ENCODE measurements around the gene HIVEP3. TPM values are rescaled to one million over a fixed set of nuclear protein-coding genes. Genes with fewer than 3 reads are reported as not detected.

The HIVEP3 gene
- total RNA-seq, 6 experiments from 2014 or later = 1.4 to 3.9 (median 2.2) TPM

DNA sequence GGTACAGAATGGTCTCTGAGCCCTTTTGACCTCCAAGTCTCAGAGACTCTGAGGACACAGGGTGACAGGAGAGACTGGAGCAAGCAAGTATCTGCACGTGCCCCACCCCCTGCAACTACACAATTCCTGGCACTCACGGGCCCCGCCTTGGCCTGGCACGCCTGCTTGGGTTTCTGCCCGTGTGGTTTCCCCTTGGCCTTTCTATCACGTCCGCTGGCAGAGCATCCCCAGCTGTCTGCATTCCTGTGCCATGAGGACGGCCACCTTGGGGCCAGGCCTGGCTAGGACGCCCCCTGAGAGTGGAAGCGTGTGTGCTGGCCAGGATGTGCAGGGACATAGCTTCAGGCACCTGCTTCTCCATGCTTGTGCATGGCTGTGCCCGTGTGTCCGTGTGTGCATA lies 419.9 kb downstream of the HIVEP3 start:
- no peak for TF ChIP-seq CTCF (IDR thresholded peaks at IDR 0.05)
- TF ChIP-seq POLR2A (IDR thresholded peaks at IDR 0.05) = no peak
- Histone ChIP-seq H3K36me3 (no peaks in the 10 kb centered on the region), H3K27me3 (no peaks in the 10 kb centered on the region), H3K9me3 (no peaks in the 10 kb centered on the region), H3K4me1 (peaks cover 0 to 10% (median 5%) of the 10 kb centered on the region in 4 donors), H3K27ac (no peak overlapping the region), H3K4me3 (no peak overlapping the region)
- DNase-seq (peak in 2 of 3 donors; percentile 70 to 73), ATAC-seq (peak; percentile 1 to 51 (median 40))
- WGBS (ENCODE audit: insufficient coverage, low coverage, low lambda C conversion rate, missing lambda C conversion rate) = 45% methylated on average over 4 of the region's 12 CpGs
- intact Hi-C loops (cut with DNase I) = no loop called here

GRCh38 chr1:41498391-41498790 lies 420.3 kb downstream of the HIVEP3 start:
- TF ChIP-seq POLR2A (IDR thresholded peaks at IDR 0.05) = no peak
- no peak for TF ChIP-seq CTCF (IDR thresholded peaks at IDR 0.05)
- intact Hi-C loops (cut with DNase I) = no loop called here
- Histone ChIP-seq H3K9me3 (no peaks in the 10 kb centered on the region), H3K4me1 (peaks cover 0 to 10% (median 5%) of the 10 kb centered on the region in 4 donors), H3K4me3 (no peak overlapping the region), H3K27ac (no peak overlapping the region), H3K36me3 (no peaks in the 10 kb centered on the region), H3K27me3 (no peaks in the 10 kb centered on the region)
- ATAC-seq = no peak
- WGBS (ENCODE audit: insufficient coverage, low coverage, low lambda C conversion rate, missing lambda C conversion rate) = no CpG with 5 or more reads among the region's 5 CpGs
- DNase-seq = no peak

DNA sequence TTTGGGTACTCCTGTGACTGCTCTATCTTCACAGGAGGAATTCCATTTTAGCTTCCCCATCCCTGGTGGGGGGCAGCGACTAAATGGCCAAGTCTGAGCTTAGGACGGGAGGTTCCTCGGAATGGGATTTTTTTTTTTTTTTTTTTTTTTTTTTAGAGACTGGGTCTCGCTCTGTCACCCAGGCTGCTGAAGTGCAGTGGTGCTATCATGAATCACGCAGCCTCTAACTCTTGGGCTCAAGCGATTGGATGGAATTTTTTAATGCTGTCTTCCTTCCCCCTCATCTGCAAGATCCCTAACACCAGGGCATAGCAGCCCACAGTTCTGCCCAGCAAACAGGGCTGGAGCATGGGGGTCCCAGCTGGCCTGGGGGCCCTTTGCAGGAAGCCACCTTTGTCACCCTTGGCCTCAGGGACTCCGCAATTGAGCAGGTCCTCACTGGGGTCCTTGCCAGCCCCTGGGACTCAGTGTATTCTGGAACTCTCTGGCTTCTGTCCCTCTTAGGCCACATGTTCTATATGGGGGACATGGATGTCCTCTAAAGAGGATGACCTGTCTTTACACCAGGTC lies 421.2 kb downstream of the HIVEP3 start:
- Histone ChIP-seq H3K9me3 (no peaks in the 10 kb centered on the region), H3K27ac (no peak overlapping the region)
- 69% methylated on average over 2 of the region's 7 CpGs for WGBS (ENCODE audit: insufficient coverage, low coverage, low lambda C conversion rate, missing lambda C conversion rate)

DNA sequence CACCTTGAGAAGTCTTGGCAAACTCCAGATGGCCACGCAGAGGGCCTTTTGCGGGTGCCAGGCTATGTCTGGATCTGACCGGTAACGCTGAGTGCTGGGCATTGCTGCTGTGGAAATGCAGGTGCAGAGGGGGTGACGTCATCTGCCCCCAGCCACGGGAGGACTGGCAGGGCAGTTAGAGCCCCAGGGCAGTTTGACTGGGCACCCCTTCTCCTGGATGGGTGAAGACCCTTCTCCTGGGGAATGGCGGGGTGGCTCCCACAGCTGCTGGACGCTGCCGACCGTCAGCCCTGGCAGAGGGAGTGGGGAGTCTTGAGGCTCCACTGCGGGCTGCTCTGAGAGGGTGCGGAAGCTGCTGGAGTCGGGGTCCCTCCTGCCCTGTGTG lies 421.7 kb downstream of the HIVEP3 start:
- 100% methylated on average over 3 of the region's 13 CpGs for WGBS (ENCODE audit: insufficient coverage, low coverage, low lambda C conversion rate, missing lambda C conversion rate)
- Histone ChIP-seq H3K9me3 (no peaks in the 10 kb centered on the region), H3K4me1 (peaks cover 0 to 10% (median 5%) of the 10 kb centered on the region in 4 donors), H3K27me3 (no peaks in the 10 kb centered on the region), H3K27ac (peak overlapping the region in 1 of 3 donors; percentile 31), H3K36me3 (no peaks in the 10 kb centered on the region), H3K4me3 (no peak overlapping the region)
- no peak for ATAC-seq
- TF ChIP-seq CTCF (IDR thresholded peaks at IDR 0.05) (no peak), POLR2A (IDR thresholded peaks at IDR 0.05) (no peak)
- intact Hi-C loops (cut with DNase I) = no loop called here
- DNase-seq = peak in 2 of 3 donors; percentile 23 to 44

More for the DNA sequence above, 421.2 kb downstream of the HIVEP3 start:
- DNase-seq (peak in 1 of 3 donors; percentile 18), ATAC-seq (no peak)
- Histone ChIP-seq H3K27me3 (no peaks in the 10 kb centered on the region), H3K4me1 (peaks cover 0 to 10% (median 5%) of the 10 kb centered on the region in 4 donors), H3K36me3 (no peaks in the 10 kb centered on the region), H3K4me3 (no peak overlapping the region)
- TF ChIP-seq CTCF (IDR thresholded peaks at IDR 0.05) (no peak), POLR2A (IDR thresholded peaks at IDR 0.05) (no peak)
- intact Hi-C loops (cut with DNase I) = no loop called here

Measured in right lobe of liver (tissue), 6 donors.